Prostate gland (tissue), 2 donors: ENCODE measurements around the gene SLC5A9.
"Not testable (repeated sequence)": the region's sequence is repeated elsewhere in the genome, so short reads cannot be mapped to it uniquely, and the experiment has no call there.

ENCODE experiments used
- CTCF ChIP-seq, 4 experiments: fragments of 200-600 bp in 2 of 4; fragments of 450-650 bp in 2 of 4; sonication (generic) in 2 of 4; IDR thresholded peaks; 1 replicate in 3 of 4; 2 replicates in 1 of 4; pipeline ENCODE4 v1.5.1; 2016 to 2019; ENCODE audit warnings: antibody characterized with exemption in 4 of 4, mild to moderate bottlenecking in 2 of 4, moderate library complexity in 2 of 4
- POLR2AphosphoS5 ChIP-seq: sonication (generic); formaldehyde crosslinking; IDR thresholded peaks from one replicate; pipeline ENCODE4 v1.6.1; 2017; ENCODE audit warnings: antibody characterized with exemption

- not testable (repeated sequence) for TF ChIP-seq POLR2AphosphoS5; CTCF (IDR thresholded peaks at IDR 0.05)
Measured at GRCh38 chr1:48277437-48277836, 54.9 kb downstream of the SLC5A9 start.
